GM20000 (cell line): ENCODE results near the gene GULP1.
"Not testable (repeated sequence)": the region's sequence is repeated elsewhere in the genome, so short reads cannot be mapped to it uniquely, and the experiment has no call there.

Experiments used
- DNase-seq: peaks from one replicate; pipeline ENCODE4 v3.0.0; 2012; ENCODE audit warnings: low spot score
- TF ChIP-seq, protein P1 (sequence below): IDR thresholded peaks from 2 replicates; pipeline ENCODE4 v1.5.1; 2012; ENCODE audit warnings: mild to moderate bottlenecking, control low read depth; ENCODE audit errors: extremely low read depth, missing control alignments

GULP1 gene

DNA sequence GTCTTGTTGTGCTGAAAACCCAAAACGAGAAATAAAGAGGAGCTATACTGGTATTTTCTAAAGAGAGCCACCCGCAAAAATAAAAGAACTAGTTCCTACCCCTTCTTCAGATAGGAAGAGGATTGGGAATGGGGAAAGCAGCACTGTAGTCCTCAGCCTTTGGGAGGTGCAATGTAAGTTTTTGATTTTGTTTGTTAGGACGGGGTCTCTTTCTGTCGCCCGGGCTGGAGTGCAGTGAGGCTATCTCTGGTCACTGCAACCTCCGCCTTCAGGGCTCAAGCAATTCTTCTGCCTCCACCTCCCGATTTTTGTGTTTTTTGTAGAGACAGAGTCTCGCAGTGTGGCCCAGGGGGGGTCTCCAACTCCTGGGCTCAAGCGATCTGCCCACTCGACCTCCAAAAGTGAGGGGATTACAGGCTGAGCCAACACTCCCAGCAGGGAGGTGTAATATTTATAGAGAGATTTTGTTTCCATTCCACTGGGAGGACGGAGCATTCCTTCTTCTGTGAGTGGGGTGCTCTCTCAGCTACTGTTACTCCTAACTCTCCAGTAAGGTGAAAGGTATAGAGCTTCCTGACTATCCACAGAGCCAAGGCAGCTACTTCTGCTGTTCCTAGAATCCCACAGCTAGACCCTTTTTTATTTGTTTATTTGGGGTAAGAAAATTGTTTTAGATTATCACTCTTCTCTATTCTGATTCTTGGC, 13.1 kb upstream of the GULP1 start:
- DNase-seq: no peak

DNA sequence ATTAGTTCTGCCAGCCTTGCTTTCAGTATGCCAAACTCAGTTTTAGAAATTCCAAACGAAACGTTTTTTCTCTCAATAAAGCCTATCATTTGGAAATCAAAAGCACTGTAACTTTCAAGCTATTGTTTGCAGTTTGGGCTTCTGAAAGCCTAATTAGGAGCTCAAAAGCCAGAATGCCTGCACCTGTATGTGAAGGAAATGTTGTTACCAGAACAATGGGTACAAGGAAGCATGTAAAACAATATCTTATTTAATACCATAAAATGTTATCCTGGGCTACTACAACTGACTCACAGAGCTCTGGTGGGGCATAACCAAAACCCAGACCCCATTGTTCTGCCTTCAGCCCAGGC, 12.6 kb upstream of the GULP1 start:
- DNase-seq: no peak
- TF ChIP-seq, protein P1, sequence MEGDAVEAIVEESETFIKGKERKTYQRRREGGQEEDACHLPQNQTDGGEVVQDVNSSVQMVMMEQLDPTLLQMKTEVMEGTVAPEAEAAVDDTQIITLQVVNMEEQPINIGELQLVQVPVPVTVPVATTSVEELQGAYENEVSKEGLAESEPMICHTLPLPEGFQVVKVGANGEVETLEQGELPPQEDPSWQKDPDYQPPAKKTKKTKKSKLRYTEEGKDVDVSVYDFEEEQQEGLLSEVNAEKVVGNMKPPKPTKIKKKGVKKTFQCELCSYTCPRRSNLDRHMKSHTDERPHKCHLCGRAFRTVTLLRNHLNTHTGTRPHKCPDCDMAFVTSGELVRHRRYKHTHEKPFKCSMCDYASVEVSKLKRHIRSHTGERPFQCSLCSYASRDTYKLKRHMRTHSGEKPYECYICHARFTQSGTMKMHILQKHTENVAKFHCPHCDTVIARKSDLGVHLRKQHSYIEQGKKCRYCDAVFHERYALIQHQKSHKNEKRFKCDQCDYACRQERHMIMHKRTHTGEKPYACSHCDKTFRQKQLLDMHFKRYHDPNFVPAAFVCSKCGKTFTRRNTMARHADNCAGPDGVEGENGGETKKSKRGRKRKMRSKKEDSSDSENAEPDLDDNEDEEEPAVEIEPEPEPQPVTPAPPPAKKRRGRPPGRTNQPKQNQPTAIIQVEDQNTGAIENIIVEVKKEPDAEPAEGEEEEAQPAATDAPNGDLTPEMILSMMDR: no peak

More for the DNA sequence above, 13.1 kb upstream of the GULP1 start:
- TF ChIP-seq, protein P1: no peak

DNA sequence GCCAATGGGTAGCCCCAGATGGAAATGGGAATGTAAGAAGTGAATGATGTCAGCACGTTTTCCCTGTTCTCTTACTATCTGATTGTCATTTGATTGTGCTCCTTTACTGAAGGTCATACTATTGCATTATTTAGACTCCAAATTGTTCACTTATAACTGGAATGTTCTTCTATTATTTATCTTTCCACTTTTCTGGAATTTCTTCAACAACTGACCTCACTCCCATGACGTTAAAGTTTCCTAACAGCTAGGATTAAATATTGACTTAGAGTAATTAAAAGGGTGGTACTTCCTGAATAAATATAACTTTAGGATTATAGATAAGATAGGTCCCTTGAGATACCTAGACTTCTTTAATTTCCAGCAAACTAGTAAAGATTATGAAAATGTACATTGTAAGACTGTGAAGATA, 10.9 kb upstream of the GULP1 start:
- no peak for DNase-seq
- TF ChIP-seq, protein P1: no peak

DNA sequence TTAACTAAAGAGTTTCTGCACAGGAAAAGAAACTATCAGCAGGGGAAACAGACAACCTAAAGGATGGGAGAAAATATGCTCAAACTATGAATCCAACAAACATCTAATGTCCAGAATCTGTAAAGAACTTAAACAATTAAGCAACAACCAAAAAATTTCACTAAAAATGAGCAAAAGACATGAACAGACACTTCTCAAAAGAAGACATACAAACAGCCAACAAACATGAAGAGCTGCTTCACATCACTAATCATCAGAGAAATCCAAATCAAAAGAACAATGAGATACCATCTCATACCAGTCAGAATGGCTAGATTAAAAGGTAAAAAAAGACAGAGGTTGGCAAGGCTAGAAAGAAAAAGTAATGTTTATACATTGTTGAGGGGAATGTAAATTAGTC, 8.8 kb upstream of the GULP1 start:
- DNase-seq: no peak
- TF ChIP-seq, protein P1: no peak

DNA sequence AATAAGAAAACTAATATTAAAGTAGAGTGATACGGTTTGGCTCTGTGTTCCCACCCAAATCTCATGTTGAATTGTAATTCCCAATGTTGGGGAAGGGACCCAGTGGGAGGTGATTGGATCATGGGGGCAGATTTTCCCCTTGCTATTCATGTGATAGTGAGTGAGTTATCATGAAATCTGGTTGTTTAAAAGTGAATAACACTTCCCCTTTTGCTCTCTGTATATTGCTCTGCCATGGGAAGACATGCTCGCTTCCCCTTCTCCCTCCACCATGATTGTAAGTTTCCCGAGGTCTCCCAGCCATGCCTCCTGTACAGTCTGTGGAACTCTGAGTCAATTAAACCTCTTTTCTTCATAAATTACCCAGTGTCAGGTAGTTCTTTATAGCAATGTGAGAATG, 7.4 kb upstream of the GULP1 start:
- DNase-seq: not testable (repeated sequence)

DNA sequence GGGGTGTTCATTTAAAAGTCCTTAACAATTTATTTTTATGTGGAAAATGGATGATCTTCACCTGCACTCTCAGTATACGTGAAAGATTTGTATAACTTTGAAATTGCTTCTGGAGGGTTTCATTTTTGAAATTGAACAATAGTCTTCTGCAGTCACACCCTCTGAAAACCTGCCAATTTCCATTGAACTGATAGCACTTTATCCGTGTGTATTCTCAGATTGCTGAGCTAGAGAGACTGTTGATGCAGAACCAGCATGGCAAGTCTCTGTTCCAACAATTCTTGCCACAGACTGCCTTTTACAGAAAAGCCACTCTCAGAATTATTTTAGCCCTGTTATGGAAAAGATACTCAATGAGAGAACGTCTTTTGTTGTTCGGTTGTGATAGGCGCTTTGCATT, 6.6 kb upstream of the GULP1 start:
- no peak for DNase-seq
- TF ChIP-seq, protein P1: no peak

DNA sequence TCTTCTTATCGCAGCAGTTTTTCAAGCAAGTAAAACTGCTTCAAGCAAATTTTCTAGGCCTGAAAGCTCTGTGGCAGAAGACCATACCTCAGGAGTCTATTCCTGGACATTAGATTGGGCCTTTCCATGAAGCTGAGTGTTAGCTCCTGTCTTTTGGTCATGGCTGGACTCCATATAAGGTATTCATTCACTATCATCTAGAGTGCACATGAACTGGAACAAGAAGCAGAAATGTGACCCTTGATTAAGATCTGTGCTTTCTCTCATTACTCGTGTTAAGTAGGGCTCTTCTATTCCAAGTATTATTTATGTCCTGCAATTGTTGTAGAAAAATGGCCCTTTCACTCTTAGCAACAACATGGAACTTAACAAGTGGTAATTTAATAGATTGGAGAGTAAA, 5.9 kb upstream of the GULP1 start:
- no peak for DNase-seq
- TF ChIP-seq, protein P1: no peak

DNA sequence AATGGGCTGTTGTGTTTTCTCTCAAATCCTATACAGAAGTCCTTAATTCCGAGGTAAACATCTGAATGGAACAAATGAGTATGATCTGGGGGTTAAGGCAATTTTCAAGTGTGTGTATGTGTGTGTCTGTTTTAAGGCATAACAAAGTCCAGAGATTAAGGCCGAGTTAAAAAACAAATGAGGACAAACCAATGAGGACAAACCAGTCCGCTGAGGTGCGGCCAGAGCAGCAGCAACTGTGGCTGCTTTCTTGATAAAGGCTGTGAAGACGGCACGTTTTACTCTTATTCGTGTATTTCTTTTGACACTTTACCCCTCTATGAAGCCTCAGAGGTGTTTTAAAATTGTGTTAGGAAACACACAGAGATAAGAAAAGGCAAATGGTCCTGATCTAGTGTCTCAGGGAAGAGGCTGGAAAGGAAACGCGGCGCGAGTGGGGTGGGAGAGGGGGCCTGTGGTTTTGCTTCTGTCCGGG, 495 bp upstream of the GULP1 start:
- DNase-seq: no peak
- TF ChIP-seq, protein P1: no peak
